HG03571 (cell line): ENCODE results near the gene RSPH6A.

Source experiments
- ATAC-seq: cut with Tn5 transposase; IDR thresholded peaks from one replicate; pipeline ENCODE4 v1.9.1; 2021; ENCODE audit not compliant: unreplicated experiment

The RSPH6A gene

GRCh38 chr19:45825917-45826893, 11.1 kb upstream of the RSPH6A start:
- ATAC-seq, result no peak

- no peak for ATAC-seq
These were observed 10.1 kb upstream of the RSPH6A start for GRCh38 chr19:45825263-45825605.

- ATAC-seq, result no peak
These were observed 9.6 kb upstream of the RSPH6A start for GRCh38 chr19:45824531-45825262.

- no peak for ATAC-seq
These were observed 8.9 kb upstream of the RSPH6A start for GRCh38 chr19:45824041-45824471.

- no peak for ATAC-seq
These were observed 8.1 kb upstream of the RSPH6A start for GRCh38 chr19:45823182-45823581.

GRCh38 chr19:45822716-45823115, 7.6 kb upstream of the RSPH6A start:
- ATAC-seq, result no peak

GRCh38 chr19:45821570-45821969, 6.5 kb upstream of the RSPH6A start:
- no peak for ATAC-seq

- ATAC-seq, result no peak
These were observed 6.0 kb upstream of the RSPH6A start for GRCh38 chr19:45821103-45821521.

- ATAC-seq, result no peak
These were observed 5.5 kb upstream of the RSPH6A start for GRCh38 chr19:45820413-45821102.

- no peak for ATAC-seq
These were observed 4.7 kb upstream of the RSPH6A start for GRCh38 chr19:45819769-45820168.

- ATAC-seq, result no peak
These were observed 2.7 kb upstream of the RSPH6A start for GRCh38 chr19:45817725-45818301.

GRCh38 chr19:45817010-45817724, 2.1 kb upstream of the RSPH6A start:
- peak; percentile 70 for ATAC-seq

- no peak for ATAC-seq
These were observed 1.3 kb upstream of the RSPH6A start for GRCh38 chr19:45816236-45817009.

GRCh38 chr19:45815481-45816216, 541 bp upstream of the RSPH6A start:
- no peak for ATAC-seq

- ATAC-seq, result no peak
These were observed 835 bp downstream of the RSPH6A start for GRCh38 chr19:45814166-45814780.

GRCh38 chr19:45812297-45812696, 2.8 kb downstream of the RSPH6A start:
- no peak for ATAC-seq

- ATAC-seq, result no peak
These were observed 5.4 kb downstream of the RSPH6A start for GRCh38 chr19:45809643-45810159.

GRCh38 chr19:45805719-45806118, 9.4 kb downstream of the RSPH6A start:
- no peak for ATAC-seq

GRCh38 chr19:45804959-45805230, 10.2 kb downstream of the RSPH6A start:
- ATAC-seq, result no peak
